Putamen (tissue), 1 donor: ENCODE results near the gene PRSS58.

Experiments
- DNase-seq: peaks from one replicate; pipeline ENCODE4 v3.0.0-alpha.2; 2016; ENCODE audit warnings: low spot score

PRSS58 gene, protein sequence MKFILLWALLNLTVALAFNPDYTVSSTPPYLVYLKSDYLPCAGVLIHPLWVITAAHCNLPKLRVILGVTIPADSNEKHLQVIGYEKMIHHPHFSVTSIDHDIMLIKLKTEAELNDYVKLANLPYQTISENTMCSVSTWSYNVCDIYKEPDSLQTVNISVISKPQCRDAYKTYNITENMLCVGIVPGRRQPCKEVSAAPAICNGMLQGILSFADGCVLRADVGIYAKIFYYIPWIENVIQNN

DNA sequence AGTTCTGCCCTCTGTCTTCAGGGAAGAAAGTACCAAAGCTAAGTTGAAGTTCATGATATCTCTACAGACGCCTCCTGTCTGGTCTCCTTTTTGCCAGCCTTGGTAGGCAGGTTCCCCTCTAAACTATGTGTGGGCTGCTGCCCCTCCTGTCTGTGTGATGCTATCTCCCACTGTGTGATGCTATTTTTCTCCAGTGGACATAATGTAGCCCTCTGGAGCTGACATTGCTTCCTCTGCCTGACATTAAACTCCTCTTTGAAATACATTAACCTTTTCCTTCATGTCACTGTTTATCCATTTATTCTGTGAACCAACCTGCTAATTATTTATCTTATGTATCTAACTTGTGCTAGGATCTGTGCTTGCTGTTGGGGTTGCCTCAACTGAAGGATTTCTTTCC lies at the start of gene PRSS58:
PRSS58 (minus strand) TSS at position 101 of the 400 bp plus-strand sequence. CDS start 351 bp downstream, outside the sequence.
- no peak for DNase-seq

DNA sequence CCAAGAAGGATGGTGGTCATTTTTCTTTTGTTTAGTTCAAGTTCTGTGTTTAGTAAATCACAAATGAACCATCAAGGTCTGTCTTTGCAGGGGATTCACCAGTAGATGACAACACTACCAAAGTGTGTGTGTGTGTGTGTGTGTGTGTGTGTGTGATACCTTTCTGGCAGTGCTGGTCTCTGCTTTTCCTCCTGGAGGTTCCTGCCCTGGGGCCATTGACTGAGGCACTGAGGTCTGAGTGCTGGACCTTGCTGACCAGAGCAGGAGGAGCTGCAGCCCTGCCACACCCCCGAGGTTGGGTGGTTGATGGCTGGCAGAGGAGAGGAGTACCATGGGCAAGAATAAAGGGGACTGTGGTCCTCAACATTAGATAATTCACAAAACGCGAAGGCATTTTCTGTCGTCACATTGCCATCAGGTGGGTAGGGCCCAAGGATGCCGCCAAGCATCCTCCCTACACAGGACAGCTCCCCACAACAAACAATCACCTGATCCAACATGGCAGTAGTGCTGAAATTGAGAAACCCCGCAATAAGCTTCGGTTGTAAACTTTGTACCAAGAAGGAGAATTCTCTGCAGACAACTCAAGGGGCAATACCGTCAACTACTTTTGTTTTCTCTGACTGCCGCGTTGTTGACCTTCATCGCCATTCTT lies 49.5 kb upstream of the PRSS58 start:
- DNase-seq = no peak

DNA sequence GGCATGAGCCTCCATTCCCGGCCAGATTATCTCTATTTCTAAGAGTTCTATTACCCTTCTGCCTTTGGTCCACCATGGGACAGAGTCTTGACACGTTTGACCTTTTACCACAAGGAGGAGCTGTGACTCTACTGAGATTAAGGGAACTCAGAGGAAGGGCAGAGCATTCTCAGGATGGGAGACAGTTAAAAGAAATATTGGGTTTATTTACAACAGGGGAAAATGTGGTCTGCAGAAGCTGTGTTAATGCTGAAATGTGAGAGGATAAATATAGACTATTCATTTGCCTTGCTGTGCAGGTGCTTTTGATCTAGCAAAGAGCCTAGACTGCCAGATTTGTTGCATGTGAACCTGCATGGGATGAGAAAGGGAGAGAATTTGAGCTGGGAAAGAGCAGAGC lies 45.8 kb upstream of the PRSS58 start:
- no peak for DNase-seq

DNA sequence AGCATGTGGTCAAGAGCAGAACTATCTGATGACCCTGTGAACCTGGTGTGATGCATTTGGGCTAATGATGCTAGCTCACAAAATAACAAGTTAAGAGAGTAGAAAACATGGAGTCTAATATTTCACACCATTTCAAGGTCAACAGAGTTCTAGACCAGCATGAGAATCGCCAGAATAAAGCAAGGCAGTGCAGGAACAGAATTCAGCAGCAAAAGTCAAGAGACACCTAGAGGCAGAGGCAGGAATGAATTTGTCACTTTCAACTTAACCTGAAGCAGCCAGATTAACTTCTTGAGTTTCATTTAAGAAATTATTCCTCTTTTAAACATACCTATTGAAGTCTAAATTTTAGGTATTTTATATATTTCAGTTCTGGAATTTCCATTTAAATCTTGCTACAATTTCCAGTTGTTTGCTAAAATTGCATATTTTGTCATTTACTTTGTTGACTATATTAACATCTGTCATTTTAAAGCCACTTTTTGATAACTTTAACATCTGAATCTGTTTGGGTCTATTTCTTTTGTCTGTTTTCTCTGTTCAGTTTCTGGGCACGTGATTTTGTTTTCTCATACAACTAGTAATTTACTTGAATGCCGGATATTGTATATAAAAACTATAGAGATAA lies 44.2 kb upstream of the PRSS58 start:
- no peak for DNase-seq

DNA sequence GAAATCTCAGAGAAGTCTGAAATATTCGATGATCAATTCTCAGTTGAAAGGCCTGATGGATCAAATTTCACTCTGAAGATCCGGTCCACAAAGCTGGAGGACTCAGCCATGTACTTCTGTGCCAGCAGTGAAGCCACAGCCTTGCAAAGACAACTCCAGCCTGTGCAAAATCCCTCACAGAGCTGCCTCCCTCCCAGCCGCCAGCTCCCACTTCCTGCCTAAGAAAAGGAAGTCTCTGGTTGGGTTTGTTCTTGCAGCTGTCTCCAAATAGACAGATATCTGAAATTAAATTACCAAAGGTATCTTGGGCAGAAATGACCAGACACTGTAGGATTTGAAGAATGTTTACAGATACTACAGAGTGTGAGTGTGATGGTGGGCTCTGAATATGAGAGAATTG lies 43.4 kb upstream of the PRSS58 start:
- DNase-seq = no peak

DNA sequence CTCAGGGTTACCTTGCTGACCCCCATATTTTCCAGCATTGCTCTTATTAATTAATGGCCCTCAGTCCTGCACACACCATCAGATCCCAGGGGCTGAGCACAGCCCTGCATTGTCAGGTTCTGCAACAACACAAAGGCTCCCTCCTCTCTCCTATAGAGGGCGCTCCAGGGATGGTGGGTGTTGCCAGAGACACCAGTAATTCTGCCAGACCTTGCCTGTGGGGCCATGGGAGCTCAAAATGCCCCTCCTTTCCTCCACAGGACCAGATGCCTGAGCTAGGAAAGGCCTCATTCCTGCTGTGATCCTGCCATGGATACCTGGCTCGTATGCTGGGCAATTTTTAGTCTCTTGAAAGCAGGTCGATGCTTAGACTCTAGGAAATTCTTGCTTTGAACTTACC lies 42.8 kb upstream of the PRSS58 start:
- DNase-seq = no peak

DNA sequence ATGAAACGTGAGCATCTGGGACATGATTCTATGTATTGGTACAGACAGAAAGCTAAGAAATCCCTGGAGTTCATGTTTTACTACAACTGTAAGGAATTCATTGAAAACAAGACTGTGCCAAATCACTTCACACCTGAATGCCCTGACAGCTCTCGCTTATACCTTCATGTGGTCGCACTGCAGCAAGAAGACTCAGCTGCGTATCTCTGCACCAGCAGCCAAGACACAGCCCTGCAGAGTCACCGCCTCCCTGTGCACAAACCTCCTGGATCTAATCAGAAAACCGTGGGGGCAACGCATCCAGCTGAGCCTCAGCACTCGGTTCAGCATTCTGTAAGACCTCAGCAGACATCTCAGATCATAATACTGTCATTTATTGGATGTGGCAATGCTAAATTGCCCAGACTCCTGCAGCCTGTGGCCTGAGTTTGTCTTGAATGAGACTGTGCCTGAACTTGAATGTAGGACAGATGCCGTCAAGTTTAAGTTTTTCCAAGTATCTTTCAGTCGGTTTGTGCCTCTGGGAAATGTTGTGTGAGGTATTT lies 41.5 kb upstream of the PRSS58 start:
- DNase-seq = no peak

DNA sequence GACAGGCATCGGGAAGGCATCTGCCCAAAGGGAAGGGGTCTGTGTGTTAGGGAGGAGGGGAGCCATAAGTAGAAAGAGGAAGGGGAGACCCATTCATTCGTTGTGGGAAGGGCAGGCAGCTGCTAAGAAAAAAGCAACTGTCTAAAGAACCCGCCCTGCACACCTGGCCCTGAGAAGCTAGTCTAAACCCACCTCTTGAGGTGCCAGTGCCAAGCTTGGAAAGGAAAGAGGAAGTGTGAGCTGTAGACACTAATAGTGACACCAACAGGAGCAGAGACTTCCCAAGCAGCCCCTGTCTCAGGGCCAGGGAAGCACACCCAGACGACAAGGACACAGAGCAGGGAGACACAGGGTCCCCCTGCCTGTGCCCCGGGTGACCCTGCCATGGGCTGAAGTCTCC lies 40.8 kb upstream of the PRSS58 start:
- DNase-seq = no peak

DNA sequence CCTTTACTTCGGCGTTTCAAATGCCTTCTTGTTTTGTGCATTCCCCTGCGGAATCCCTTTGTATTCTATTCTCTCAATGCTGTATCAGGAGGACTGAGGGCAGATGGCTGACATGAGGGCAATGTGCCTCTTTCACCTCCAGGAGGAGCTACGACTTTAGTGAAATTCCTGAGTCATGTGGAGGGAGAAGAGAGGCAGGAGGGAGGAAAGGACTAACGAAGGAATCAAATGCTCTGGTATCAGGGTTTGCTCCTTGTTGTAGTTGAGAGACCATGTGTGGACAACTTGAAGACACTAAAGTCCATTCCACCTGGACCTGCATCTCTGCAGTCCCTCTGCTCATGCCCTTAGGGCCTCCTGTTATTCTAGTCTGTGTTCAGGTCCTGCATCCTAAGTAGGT lies 40.2 kb upstream of the PRSS58 start:
- DNase-seq = no peak

DNA sequence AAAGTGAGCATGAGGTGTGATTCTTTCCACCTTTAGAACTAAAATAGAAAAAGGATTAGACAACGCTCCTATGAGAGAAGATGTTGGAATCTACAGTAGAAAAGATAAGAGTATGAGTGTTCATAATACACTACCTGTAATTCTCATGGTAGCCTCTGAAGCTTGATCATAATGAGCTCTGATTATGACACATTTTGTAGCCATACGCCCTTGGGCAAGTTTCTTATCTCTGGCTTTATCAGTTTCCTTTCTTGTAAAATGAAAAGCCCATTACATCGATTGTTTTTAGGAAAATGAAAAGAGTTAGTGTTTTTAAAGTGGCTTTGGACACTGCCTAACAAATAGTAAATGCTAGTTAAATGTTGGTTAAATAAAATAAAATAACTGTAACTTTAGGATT lies 22.4 kb upstream of the PRSS58 start:
- DNase-seq = no peak

DNA sequence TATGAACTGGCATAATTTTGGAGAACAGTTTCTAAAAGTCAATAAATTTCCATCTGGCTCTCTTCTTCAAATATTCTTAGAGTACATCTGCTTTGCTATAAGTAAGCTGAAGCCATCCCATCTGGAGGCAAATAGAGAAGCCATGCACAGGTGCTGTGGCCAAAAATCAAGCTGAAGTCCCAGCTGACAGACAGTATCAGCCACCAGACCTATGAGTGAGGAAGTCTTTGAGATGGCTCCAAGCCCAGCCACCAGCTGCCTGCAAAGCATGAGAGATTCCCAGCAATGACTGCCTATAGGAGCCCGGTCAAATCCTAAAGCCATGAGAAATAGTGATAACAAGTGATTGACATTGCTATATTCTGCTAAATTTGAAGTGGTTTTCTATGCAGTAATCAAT lies 21.7 kb upstream of the PRSS58 start:
- no peak for DNase-seq

DNA sequence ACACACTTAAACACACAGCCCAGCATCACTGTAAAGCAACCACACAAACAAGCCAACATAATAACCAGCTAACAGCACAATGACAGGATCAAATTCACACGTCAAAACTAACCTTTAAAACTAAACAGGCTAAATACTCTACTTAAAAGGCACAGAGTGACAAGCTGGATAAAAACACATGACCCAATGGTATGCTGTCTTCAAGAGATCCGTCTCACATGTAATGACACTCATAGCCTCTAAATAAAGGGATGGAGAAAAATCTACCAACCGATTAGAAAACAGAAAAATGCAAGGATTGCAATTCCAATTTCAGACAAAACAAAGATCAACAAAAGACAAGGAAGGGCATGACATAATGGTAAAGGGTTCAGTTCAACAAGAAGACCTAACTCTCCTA lies 17.2 kb upstream of the PRSS58 start:
- no peak for DNase-seq

DNA sequence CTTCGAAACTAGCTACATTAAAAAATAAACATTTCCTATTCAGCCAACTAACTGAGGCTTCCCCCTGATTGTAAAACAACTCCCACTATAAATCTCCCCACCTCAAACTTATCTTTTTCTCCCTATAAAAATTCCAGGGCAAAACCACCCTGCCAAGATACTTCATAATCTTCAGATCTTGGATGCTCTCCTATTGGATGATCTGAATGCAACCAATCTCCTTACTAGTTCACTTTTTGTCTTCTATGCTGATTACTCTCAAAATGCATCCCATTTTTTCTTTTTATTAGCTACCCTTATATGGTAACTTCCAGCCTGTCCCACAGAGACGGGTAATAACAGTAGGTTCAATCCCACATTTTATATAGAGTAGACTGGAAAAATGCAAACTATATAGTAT lies 15.0 kb upstream of the PRSS58 start:
- DNase-seq = no peak

DNA sequence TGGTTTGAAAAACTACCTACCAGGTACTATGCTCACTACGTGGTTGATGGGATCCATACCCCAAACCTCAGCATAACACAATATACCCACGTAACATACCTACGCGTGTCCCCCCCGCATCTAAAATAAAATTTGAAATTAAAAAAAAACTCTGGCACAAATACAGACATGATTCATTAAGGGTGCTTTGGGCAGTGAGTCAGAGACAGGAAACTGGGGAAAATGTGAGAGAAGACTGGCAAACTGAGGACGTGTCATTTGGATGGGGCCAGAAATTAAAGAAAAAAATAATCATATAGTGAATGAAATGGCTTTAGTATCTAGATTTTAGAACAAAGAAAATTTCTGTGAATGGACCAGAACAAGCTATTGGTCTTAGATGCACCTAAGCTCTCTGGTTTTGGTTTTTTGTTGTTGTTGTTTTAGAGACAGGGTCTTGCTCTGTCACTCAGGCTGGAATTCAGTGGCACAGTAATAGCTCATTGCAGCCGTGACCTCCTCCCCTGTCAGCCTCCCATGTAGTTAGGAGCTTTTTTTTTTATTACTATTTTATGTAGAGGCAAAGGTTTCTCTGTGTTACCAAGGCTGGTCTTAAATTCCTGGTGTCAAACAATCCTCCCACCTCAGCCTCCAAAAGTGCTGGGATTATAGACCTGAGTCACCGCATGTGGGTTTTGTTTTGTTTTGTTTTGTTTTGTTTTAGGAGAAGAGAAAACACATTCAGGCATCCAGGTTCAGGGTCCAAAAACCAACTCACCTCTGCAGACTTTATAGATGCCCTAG lies 5.9 kb upstream of the PRSS58 start:
- no peak for DNase-seq

DNA sequence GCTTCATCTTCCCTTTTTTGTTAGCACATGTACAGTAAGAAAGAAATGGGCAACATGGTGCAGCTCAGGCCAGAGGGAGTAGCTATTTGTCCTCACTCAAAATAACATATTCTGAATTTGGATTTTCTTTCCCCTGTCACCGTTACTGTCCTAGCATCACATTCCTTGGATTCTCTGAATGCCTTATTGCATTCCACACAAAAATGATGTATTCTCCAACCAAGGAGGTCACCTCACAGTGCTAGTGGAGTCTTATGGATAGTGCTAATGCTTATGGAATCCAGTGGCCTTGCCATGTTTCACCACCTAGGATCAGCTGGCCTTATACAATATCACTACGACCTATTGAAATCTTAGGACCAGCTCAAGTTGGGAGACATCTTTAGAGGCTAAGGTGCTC lies 7.2 kb downstream of the PRSS58 start:
- DNase-seq = no peak

DNA sequence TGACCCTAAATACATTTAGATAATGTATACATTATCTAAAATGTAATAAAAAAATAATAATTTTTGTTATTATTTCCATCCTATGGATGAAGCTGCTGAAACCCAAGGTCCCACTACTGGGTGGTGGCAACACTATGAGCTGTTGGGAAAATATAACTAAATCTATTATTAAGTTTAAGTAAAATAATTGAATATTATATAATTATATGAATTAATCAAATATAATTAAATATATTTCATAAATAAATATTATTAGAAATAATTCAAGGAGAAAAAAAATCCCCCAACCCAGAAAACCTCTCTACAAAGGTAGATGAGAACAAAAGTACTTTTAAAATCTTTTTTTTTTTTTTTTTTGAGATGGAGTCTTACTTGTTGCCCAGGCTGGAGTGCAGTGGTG lies 7.9 kb downstream of the PRSS58 start:
- DNase-seq = no peak

DNA sequence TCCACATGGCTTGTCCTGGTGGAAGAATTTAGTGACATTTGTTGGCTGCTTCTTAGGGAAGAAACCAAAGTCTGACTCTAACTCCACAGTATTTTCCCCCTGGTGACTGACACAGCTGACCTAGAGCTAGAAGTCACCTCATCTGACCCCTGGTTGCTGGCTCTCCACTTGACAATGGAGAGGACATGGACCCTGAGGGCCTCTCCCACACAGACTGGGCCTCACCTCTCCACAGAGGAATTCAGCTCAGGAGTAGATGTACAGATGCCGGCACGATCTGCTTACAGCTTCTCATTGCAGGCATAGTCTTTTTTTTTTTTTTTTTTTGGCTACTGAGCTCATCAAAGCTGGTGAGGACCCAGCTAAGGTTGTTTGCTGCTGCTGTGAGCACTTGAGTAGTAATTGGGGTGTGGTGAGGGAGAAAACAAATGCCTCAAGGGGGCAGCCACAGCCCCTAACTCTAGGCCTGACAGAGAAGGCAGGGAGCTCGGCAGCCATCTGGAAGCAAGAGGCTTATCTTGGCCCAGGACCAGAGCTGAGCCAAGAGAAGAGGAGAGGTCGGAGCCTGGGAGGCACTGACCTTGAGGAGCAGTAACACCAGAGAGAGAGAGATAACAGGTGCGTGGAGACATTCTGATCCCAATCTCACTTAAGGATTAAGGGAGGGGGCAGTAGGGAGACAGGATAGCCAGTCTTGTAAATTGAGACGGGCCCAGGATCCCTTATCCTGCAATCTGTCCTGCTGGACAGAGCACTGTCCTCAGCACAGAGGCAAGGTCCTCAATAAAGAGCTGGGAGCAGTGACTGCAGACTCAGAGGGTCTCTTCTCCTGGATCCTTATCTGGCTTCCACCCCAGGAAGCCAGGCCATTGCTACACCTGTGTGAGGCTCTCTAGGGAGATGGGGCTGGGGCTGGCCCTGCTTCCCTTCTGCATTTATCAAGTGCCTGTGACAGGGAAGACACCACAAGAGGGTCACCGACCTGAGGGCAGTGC lies 9.4 kb downstream of the PRSS58 start:
- DNase-seq = no peak

DNA sequence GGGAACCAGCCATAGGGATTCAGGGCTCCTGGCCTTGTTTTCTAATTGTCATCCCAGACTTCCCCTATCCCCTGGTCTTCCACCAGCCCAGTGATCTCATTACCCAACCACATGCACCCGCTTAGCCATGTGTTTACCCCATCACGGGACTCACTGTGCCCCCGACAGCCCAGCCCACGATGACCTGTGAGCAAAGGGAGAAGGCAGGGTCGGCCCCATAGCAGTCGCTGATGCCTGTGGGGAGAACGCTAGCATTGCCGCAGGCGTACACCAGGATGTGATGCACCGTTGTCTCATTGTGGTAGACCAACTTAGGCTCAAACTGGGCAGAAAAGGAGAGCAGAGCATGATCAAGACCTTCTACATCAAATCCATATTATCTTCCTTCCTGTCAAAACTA lies 14.0 kb downstream of the PRSS58 start:
- no peak for DNase-seq

DNA sequence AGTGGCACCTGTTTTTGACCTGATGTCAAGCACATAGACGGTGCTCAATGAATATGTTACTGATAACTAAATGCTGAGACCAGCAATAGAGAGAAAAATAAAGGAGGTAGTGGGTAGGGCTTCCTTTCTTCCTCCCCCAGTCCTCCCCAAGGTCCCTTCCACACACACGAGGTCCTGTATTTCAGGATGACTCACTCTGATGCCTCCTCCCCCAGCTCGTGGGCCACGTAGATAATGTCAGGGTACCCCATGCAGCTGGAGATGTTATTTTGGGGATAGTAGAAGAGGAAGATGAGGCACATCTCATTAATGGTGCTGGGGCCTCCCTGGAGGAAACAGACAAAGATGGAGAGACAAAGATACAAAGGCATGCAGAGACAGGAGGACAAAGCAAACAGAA lies 17.3 kb downstream of the PRSS58 start:
- no peak for DNase-seq

DNA sequence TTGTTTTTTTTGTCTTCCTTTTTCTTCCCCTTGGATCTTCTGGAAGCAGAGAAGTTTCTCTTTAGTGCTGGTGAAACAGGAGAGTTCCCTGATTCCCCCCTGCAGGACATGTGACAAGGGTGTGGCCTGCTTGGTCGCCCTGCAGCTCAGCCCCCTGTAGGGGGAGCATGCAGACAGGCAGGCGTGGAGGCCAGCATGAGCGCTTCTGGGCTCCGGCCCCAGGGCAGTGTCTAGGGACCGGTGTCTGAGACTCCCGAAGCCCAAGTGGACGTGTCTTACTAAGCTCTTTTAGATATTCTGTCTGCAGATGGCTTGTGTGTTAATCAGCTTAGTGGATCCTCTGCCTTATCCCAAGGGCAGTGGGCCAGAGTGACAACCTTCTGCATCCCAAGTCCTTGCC lies 26.1 kb downstream of the PRSS58 start:
- DNase-seq = no peak

DNA sequence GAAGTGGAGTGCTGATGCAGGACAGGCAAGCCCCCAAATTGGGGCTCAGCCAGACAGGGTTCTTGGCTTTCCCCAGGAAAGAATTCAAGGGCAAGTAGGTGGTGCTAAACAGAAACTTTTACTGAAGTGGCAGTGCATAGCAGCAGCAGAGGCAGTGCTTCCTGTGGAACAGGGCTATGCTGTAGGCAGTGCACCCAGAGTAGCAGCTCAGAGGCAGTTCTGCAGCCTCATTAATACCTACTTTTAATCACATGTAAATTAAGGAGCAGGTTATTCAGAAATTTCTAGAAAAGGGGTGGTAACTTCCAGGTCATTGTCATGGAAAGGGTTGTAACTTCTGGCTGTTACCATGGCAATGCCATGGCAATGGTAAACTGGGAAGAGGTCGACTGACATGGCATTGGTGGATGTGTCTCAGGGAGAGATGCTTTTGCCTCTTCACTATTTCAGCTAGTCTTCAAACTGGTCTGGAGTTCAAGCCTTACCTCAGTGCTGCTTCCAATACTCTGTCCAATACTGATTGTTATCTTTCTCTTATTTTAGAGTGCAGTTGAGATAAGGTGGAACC lies 29.2 kb downstream of the PRSS58 start:
- no peak for DNase-seq
